ENCODE data around the gene CLASP1.
"Not testable (repeated sequence)": the region's sequence is repeated elsewhere in the genome, so short reads cannot be mapped to it uniquely, and the experiment has no call there.

CLASP1 gene

DNA sequence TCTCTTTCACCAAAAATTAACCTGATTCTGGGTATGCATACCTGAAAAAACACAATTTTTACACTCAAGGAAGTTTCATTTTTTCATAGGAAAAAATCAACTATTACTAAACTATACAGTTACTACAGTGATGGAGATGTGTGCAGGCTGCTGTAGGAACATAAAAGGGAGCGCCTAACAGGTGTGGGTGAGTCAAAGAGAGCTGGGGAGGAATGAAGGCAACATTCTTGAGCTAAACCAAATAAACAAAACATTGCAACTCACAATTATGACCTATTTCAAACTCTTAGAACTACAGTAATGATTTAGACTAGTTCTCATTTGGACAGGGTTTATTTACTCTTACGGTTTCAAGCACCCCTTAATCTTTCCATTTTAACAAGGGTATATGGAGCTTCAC lies 13.4 kb upstream of the CLASP1 start:
- DNase-seq (ENCODE audit: low spot score) = no peak

DNA sequence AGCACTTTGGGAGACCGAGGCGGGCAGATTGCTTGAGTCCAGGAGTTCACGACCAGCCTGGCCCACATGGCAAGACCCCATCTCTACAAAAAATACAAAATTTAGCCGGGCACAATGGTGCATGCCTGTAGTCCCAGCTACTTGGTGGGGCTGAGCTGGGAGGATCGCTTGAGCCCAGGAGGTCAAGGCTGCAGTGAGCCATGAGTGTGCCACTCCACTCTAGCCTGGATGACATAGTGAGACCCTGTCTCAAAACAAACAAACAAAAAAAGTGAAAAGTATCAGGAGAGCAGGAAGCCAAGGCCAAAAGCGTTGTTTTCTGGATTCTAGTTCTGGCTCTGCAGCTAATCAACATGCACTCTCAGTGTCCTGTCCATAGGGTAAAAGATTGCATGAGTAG lies 10.7 kb upstream of the CLASP1 start:
- DNase-seq (ENCODE audit: low spot score) = no peak

DNA sequence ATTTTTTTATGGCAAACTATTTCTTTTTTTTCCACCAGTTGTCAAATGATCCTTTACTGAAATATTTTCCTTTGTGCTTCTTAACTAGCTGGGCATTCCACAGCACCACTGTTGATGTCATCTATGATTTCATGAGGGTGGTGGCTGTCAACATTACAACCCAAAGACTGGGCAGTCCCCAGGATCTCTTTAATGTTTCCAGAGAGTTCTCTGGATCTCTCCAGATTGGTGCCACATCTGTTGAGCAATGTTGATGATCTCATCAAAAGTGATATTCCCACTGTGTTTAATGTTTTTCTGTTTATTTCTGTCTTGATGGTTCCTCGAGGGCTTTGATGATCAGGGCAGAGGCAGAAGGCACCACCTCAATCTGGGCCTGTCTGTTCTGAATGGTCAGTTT lies 9.1 kb upstream of the CLASP1 start:
- DNase-seq (ENCODE audit: low spot score) = peak; percentile 18

DNA sequence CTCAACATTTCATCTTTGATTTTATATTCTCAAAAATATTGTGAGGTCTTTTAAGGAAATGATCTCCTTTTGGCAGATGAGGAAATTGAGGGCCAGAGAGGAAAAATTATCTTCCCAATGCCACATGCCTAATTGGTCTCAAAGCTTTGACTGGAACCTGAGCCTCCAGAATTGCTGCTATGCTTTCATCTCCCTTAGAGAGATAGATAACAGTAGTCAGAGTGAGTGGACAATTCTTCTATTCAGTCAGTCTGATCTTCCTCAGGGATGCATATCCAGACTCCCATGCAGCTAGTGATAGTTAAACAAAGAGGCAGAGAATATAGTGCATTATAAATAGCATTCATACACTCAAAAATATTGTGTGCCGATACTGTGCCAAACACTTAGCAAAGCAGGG lies 3.8 kb upstream of the CLASP1 start:
- no peak for DNase-seq (ENCODE audit: low spot score)

DNA sequence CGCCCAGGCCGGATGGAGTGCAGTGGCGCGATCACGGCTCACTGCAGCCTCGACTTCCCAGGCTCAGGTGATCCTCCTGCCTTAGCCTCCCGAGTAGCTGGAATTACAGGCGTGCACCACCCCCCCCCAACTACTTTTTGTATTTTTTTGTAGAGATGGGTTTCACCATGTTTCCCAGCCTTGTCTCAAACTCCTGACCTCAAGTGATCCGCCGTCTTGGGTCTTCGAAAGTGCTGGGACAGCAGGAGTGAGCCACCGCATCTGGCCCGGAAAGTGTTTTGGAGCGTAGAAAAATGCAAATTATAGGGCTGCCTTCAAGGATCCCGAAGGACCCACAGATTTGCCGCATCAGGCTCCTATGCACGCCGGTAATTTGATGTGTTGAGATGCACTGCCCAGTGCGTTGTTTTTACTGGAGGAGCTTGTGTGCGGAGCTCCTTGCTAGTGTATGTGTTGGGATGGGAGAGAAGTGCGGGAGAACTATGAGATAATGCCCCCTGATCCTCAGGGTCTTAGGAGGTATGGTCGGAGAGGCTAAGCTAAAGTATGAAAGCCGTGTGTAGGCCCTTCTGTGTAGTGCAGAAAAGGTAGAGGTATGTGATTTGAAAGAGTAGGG lies 1.2 kb upstream of the CLASP1 start:
- DNase-seq (ENCODE audit: low spot score) = peak; percentile 15

DNA sequence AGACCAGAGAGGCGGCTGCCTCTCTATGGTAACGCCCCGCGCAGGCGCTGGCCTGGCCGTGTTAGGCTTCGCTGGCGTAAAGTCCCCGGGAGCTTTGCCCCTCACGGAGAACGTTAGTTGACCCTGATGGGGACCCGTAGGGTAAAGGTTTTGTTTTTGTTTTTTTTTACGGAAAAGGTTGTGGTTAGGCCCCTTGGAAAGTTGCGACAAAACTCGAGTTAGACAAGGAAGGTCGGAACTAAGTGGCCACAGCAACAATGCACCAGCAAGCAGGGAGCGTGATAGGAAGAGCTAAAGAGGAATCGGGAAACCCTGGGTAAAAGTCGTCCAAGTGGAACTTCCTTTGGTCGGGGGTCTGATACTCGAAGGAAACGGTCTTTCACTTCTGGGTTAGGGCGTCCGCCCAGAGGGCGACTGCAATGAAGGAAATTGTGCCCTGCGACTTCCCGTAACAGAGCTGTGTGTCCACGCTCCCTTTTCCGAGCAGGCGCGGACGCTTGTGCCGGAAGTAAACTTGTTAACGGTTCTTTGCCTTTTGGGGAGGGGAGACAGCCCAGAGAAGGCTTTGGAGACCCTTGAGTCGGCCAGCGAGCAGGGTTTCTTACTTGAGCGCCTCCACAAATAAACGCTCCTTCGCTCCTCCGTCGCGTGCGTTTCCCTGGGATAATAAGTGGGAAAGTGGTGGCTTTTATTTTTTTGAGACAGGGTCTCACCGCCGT lies 493 bp upstream of the CLASP1 start:
- DNase-seq (ENCODE audit: low spot score) = peak; percentile 99

DNA sequence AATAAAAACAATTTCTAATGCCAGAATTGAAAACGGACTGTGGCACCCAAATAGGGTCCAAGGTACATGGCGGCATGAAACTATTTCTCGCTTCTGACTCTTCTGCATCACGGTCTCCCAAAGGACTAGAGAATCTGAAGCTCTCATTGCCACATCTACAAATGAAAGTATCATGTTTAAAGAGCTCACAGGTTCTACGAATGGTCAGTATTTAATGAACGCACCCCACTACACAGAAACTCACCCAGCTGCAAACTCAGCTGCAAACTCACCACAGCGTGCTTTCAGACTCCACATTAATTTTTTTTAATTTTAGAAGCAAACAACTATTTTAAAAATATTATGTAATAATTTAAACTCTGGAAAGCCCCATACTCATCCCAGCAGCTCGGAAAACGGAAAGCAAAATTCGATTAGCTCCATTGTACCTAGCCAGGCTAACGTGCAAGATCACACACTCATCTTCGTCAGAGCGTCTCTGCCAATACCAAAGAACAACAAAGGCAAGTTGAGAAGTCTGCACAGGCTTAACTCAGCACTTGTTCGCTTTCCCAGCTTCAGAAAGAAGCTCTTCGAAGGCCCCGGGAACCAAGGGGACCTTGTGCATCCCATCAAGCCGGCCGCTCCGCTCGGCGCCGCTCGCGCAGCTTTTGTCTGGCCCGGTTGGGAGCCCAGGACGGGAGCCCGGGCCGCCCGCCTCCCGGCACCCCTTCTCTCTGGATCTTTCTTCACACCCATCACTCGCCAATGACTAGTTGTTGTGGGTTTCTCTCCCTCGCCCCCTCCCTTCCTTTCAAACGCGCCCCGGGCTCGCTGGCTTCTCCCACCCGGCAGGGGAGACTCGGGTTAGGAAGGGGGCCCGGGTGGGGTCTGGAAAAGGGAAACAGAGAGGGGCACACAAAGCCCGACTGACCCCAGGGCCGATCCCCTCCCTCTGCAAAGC lies 785 bp downstream of the CLASP1 start:
- peak; percentile 29 for DNase-seq (ENCODE audit: low spot score)

DNA sequence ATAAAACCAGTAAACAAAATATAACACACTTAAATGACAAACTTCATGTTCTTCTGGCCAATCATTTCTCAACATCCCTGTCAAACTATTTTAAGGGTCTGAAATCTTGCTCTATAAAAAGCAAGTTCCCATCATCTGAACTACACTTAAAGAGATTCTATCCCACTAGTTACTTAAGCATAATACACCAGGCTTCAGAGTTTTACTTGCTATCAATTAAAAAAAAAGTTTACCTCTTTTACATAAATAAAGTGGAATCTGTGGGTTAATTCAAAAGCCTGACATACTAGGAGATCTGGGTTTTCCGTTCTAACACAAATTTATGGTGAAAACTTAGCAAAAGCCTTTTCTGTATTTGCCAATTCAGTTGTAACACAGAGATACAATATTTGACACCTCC lies 1.9 kb downstream of the CLASP1 start:
- no peak for DNase-seq (ENCODE audit: low spot score)

DNA sequence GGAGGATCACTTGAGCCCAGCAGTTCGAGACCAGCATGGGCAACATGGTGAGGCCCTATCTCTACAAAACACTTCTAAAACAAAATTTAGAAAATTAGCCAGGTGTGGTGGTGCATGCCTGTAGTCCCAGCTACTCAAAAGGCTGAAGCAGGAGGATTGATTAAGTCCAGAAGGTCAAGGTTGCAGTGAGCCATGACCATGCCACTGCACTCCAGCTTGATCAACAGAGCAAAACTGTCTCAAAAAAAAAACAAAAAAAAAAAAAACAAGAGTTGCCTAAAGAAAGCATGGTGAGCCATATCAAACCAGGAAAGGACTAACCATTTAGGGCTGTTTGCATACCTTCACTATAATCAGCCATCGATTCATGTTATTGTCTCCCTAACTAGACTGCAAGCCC lies 4.5 kb downstream of the CLASP1 start:
- no peak for DNase-seq (ENCODE audit: low spot score)

DNA sequence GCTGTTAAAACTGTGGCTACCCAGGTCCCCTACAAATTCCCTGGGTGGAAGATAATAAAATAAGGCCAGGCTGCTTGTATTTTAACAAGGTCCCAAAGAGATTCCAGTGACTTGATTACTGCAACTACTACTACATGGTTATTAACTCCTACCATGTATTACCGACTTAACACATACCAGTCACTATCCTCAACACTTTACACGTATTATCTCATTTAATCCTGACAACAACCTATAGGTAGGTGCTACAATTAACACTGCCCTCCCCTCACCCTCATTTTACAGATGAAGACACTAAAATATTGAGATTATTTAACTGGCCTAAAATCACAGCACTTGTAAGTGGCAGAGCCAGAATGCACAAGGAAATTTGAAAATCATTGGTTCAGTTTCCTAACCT lies 5.4 kb downstream of the CLASP1 start:
- no peak for DNase-seq (ENCODE audit: low spot score)

DNA sequence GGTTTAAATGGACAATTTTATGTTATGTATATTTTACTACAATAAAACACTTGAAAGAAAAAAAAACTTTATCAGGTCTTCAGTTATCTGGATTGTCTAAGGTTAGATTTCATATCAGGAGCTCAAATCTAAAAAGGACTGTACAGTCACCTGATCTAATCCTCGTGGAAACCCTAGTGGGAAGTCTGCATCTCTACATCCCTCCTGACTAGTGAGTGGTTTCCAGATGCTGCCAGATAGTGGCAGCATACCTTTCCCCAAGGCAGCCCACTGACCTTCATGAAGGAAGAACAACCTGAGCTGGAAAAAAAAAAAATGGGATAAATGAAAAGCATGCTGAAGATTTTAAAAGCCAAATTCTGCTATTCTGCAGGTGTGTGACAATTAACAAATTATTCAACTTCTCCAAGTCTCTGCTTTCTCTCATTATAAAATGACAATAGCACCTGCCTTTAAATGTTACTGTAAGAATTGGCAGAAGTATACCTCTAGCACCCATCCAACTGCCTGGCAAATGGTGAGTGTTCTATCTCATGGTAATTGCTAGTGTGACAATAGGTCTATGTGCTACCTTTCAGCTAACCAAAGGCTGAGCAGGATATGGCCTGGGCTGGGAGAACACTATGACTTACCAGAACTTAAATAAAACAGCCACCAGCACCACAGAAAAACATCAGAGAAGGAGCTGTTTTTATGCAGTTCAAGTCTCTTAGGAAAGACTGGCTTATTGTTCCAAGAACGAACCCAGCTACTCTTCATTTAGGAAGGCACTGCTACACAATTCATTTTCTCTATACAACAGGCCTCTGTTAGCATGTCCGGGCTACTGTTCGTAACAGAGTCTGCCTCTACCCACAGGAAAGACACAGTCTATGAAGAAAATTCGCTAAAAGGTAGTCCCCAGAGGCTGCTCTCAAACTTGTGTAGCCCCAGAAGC lies 8.6 kb downstream of the CLASP1 start:
- DNase-seq (ENCODE audit: low spot score) = no peak

DNA sequence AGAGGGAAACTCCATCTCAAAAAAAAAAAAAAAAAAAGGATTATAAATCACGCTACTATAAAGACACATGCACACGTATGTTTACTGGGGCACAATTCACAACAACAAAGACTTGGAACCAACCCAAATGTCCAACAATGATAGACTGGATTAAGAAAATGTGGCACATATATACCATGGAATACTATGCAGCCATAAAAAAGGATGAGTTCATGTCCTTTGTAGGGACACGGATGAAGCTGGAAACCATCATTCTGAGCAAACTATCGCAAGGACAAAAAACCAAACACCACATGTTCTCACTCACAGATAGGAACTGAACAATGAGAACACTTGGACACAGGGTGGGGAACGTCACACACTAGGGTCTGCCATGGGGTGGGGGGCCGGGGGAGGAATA lies 9.4 kb downstream of the CLASP1 start:
- not testable (repeated sequence) for DNase-seq (ENCODE audit: low spot score)

DNA sequence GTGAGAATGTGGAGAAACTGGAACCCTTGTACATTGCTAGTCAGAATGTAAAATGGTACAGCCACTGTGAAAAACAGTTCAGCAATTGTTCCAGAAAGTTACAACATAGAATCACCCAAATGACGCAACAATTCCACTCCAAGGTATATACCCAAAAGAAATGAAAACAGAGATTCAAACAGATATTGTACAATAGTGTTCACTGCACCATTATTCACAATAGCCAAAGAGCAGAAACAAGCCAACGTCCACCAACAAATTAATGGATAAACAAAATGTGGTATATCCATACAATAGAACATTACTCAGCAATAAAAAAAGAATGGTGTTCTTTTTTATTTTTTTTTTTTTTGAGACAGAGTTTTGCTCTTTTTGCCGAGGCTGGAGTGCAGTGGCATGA lies 10.9 kb downstream of the CLASP1 start:
- no peak for DNase-seq (ENCODE audit: low spot score)

DNA sequence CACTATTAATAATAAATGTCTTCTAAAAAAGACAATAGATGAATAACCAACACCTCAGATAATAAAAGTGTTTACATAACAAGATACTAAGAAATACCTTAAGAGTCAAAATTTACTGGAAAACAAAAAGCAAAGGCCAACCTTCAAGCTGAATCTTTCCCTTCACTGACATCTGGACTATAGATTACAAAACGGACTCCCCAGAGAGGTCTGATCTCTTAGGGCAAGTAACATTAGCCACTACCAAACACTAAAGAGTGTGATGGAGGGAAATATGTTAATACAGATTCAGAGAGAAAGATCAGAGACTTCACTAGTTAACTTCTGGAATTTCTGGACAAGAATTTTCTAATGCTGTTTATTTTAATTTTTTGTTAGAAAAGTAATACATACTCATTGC lies 13.9 kb downstream of the CLASP1 start:
- peak; percentile 7 for DNase-seq (ENCODE audit: low spot score)

DNA sequence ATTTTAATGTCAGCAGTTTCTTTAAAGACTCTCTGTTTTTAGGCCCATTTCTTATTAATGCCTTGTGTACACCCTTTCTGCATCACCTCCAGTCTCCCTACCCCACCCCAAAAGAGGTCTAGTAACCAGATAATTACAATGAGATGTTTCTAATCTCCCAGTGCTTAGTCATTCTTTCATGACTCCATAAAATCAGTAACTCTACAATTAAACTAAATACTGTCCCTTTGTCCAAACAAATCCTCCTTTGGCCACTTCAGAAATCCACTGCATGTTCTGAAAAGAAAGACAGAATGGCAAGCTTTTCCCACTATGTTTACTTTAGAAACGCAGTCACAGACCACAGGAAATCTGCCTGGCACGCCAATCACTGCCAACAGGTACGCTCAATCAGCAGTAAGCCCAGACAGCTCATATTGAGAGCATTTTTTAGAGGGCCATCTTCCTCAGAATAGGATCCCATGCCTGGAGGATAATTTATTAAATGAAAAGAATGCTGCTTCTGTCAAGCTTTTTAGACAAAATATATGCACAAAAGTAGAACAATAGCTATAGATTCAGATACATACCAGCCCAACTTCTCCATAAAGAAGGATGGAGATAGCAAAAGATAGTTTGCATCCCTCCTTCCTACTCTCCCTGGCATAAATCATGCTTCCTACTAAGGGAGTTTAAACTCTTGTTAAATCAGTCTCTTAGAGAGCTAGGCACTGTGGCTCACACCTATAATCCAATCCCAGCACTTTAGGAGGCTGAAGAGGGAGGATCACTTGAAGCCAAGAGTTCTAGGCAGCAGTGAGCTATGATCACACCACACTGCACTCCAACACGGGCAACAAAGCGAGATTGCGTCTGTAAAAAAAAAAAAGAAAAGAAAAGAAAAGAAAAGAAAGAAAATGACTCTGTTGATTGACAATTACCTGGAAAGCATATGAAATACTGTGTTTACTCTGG lies 14.6 kb downstream of the CLASP1 start:
- DNase-seq (ENCODE audit: low spot score) = peak; percentile 70

DNA sequence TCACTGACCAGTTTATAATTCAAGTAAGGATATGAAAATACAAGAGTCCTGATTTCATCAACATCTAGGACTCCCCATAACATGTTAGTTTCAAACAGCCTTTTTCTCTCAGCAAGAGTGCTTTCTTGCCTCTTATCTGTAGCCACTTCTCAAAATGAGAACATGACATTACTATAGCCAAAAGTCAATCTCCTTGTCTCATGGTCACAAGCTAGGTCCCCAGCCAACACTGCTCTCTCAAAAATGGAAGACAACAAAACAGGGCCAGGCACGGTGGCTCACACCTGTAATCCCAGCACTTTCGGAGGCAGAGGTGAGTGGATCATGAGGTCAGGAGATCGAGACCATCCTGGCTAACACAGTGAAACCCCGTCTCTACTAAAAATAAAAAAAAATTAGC lies 15.8 kb downstream of the CLASP1 start:
- no peak for DNase-seq (ENCODE audit: low spot score)

DNA sequence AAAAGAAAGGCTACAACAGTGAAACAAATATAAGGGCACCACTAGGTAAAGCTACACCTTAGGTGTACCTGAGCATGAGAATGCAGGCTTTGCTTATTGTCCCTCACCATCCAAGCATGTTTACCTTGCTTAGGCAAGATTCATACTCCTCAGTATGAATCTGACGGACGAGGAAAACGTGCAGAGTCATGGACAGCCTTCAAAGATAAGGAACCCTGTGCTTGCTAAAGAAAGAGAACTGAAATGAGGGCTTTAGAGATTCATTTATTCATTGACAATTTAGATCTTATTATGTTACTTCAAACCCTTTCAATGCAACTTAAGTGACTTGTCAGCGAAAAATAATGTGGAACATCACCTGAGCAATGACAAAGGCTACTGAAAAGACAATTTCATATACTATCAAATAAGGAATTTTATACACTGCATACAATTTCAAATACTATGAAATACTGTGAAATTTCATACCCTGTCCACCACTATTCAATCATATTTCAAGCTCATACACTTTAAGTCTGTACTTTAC lies 21.7 kb downstream of the CLASP1 start:
- DNase-seq (ENCODE audit: low spot score) = no peak

DNA sequence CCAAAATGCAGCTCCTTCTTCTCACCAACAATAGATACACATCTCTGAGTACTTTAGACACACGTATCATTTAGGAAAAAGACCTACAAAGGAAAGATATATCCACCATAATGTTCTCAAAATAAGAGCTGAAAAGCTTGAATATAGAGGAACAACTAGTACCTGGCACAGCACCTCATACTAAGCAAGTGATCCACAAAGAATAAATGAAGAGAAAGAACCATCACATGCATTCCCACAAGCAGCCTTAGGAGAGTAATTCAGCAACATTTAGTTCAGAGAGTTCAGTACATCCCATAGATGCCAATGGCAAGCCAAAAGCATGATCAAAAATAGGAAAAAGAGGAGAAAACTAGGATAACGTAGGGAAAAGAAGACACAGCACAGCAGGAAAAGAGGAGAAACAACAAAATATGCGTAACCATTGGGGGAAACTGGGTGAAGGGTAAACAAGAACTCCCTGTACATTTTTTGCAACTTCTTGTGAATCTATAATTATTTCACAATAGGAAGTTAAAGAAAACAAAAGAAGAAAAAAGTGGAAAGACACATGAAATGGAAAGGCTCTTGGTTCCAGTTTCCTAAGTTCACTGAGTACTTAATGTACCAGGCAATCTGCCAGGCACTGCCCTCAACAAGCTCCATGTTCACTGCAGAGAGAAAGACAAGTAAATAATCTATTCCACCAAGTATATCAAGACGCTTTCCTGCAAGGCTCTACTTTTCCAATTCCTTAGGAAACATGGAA lies 22.3 kb downstream of the CLASP1 start:
- DNase-seq (ENCODE audit: low spot score) = no peak

DNA sequence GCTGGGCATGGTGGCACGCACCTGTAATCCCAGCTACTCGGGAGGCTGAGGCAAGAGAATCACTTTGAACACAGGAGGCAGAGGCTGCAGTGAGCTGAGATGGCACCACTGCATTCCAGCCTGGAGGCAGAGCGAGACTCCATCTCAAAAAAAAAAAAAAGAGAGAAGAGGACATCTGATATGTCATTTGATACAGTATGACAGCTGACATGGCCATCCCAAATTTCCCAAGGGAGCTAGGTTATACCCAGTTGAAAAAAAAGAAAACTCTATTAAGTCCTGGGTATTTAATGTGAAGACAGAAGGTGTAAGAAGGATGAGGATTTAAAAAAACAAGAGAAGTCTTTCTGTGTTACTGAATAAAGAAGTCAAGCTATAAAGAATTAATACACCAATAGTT lies 23.3 kb downstream of the CLASP1 start:
- no peak for DNase-seq (ENCODE audit: low spot score)
